ENCODE data around the gene NRP2. TPM values are rescaled to one million over a fixed set of nuclear protein-coding genes. Genes with fewer than 3 reads are reported as not detected.

The NRP2 gene
- total RNA-seq, 4 donors from 2014 or later = 35.1 to 146 (median 63.9) TPM

DNA sequence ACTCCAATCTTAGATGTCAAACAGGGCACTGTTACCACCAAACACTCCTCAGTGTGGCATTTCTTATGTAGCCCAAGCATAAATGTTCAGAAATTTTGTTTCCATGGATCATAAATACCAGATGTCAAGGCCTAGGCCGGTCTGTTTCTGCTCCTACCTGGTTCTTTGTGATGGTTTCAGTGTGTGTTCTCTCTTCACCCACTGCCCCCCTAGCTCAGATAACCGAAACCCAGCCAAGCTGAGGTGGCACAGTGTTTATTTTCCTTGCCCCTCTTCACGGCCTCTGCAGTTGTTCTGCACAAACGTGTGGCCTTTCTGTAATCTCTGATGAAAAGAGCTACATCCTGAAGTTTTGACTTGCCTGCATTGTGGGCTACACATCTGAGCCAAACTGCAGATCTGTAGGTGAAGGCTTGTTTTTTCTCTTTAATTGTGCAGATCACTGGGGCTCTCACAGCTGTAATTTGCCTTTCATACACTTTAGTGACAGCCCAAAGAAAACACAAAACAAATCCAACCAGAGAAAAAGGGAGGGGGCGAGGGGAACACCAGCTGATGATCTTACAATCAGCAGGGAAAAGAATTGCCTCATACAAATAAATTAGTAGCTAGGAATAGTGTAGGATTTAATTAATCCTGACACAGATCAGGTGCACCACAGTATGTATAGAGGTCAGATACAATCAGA is 99.1 kb downstream of the NRP2 start:
- H3K4me1 ChIP-seq = peaks cover 0 to 13% (median 0%) of the 10 kb centered on the region in 4 donors
- TF ChIP-seq EP300 (IDR thresholded peaks at IDR 0.05; ENCODE audit: low read depth) = no peak
- TF ChIP-seq POLR2AphosphoS5 (IDR thresholded peaks at IDR 0.05) = peak in 1 of 3 donors; percentile 13
- no peaks in the 10 kb centered on the region for H3K27me3 ChIP-seq
- DNase-seq = no peak
- peak overlapping the region in 3 of 4 donors; percentile 45 to 86 (median 68) for H3K27ac ChIP-seq
- intact Hi-C loops (cut with DNase I; ENCODE audit: low total_unique reads) (no loop called here), in situ Hi-C loops (cut with MboI; ENCODE audit: low pct_ligation_motif_present in 1 of 4, low pct_unique_long_range_greater_than_20kb in 1 of 4, low sequenced_read_pairs in 3 of 4) (no loop called here)
- WGBS, 2 donors (ENCODE audit: low coverage in 1 of 2) = 71% methylated on average over 2 to 5 of the region's 5 CpGs
- H3K9me3 ChIP-seq = no peaks in the 10 kb centered on the region
- H3K36me3 ChIP-seq = no peaks in the 10 kb centered on the region
- no peak overlapping the region for H3K4me3 ChIP-seq

DNA sequence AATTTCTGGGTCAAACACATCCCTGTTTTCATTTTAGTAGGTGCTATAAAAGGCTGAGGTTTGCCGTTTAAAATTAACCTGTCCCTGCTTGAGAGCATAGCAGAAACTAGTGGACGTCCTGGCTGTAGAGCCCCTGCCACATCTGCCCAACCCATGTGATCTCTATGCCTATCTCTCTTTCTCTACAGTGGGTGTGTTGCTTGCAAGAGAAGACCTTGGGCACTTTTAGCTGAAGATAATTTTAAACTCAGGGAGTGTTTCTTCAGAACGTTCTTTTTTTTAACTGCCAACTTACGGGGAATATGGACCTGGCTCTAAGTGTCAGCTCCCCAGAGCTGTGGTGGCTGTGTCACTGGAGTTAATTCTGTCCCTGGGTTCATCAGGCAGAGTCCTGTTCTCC is 100.6 kb downstream of the NRP2 start:
- in situ Hi-C loops (cut with MboI; ENCODE audit: low pct_ligation_motif_present in 1 of 4, low pct_unique_long_range_greater_than_20kb in 1 of 4, low sequenced_read_pairs in 3 of 4) = no loop called here
- Histone ChIP-seq H3K4me3 (no peak overlapping the region), H3K36me3 (no peaks in the 10 kb centered on the region), H3K27me3 (no peaks in the 10 kb centered on the region), H3K27ac (peak overlapping the region in 2 of 4 donors; percentile 68 to 86), H3K4me1 (peaks cover 0 to 13% (median 0%) of the 10 kb centered on the region in 4 donors), H3K9me3 (no peaks in the 10 kb centered on the region)
- TF ChIP-seq POLR2A (IDR thresholded peaks at IDR 0.05) (no peak), POLR2AphosphoS5 (IDR thresholded peaks at IDR 0.05) (no peak), EP300 (IDR thresholded peaks at IDR 0.05; ENCODE audit: low read depth) (no peak)
- TF ChIP-seq, protein P1, sequence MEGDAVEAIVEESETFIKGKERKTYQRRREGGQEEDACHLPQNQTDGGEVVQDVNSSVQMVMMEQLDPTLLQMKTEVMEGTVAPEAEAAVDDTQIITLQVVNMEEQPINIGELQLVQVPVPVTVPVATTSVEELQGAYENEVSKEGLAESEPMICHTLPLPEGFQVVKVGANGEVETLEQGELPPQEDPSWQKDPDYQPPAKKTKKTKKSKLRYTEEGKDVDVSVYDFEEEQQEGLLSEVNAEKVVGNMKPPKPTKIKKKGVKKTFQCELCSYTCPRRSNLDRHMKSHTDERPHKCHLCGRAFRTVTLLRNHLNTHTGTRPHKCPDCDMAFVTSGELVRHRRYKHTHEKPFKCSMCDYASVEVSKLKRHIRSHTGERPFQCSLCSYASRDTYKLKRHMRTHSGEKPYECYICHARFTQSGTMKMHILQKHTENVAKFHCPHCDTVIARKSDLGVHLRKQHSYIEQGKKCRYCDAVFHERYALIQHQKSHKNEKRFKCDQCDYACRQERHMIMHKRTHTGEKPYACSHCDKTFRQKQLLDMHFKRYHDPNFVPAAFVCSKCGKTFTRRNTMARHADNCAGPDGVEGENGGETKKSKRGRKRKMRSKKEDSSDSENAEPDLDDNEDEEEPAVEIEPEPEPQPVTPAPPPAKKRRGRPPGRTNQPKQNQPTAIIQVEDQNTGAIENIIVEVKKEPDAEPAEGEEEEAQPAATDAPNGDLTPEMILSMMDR (IDR thresholded peaks at IDR 0.05) = no peak
- intact Hi-C loops (cut with DNase I; ENCODE audit: low total_unique reads) = no loop called here
- DNase-seq = no peak
- WGBS, 2 donors (ENCODE audit: low coverage in 1 of 2) = 73 to 94% methylated on average over 3 to 4 of the region's 4 CpGs

DNA sequence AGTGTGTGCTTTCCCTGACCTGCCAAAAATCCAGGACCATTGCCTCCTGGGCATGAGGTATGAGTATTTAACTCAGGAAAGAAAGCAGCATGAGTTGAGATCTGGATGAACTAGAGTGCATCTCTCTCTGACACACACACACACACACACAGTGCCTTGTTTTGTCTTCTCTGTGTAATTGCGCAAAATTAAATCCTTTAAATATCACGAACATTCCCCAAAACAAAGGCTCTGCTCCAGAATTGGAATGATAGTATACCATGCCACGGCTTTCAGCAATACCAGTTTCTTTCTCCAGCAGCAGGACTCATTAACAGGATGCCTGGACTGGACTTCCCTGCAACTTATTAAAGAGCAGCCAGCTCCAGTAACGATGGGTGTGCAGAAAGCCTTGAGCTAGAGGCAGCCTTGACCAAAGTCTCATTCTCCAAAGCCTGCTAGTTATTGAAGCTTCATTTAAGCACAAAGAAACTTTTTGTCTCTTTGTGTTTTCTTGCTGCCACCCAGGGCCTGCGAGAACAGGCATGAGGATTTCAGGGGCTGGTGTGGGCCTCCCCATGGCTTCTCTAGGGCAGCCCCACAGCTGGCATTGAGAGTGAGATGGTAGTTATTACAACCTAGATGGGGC is 101.7 kb downstream of the NRP2 start:
- 75 to 92% methylated on average over 4 to 5 of the region's 5 CpGs for WGBS, 2 donors (ENCODE audit: low coverage in 1 of 2)
- Histone ChIP-seq H3K4me3 (no peak overlapping the region), H3K4me1 (peaks cover 0 to 13% (median 0%) of the 10 kb centered on the region in 4 donors), H3K36me3 (no peaks in the 10 kb centered on the region), H3K9me3 (no peaks in the 10 kb centered on the region), H3K27ac (peak overlapping the region in 2 of 4 donors; percentile 68 to 86), H3K27me3 (no peaks in the 10 kb centered on the region)
- no peak for DNase-seq
- in situ Hi-C loops (cut with MboI; ENCODE audit: low pct_ligation_motif_present in 1 of 4, low pct_unique_long_range_greater_than_20kb in 1 of 4, low sequenced_read_pairs in 3 of 4) (no loop called here), intact Hi-C loops (cut with DNase I; ENCODE audit: low total_unique reads) (no loop called here)
- TF ChIP-seq POLR2AphosphoS5 (IDR thresholded peaks at IDR 0.05) (no peak), EP300 (IDR thresholded peaks at IDR 0.05; ENCODE audit: low read depth) (no peak), POLR2A (IDR thresholded peaks at IDR 0.05) (no peak)
- TF ChIP-seq, protein P1 (IDR thresholded peaks at IDR 0.05) = no peak

DNA sequence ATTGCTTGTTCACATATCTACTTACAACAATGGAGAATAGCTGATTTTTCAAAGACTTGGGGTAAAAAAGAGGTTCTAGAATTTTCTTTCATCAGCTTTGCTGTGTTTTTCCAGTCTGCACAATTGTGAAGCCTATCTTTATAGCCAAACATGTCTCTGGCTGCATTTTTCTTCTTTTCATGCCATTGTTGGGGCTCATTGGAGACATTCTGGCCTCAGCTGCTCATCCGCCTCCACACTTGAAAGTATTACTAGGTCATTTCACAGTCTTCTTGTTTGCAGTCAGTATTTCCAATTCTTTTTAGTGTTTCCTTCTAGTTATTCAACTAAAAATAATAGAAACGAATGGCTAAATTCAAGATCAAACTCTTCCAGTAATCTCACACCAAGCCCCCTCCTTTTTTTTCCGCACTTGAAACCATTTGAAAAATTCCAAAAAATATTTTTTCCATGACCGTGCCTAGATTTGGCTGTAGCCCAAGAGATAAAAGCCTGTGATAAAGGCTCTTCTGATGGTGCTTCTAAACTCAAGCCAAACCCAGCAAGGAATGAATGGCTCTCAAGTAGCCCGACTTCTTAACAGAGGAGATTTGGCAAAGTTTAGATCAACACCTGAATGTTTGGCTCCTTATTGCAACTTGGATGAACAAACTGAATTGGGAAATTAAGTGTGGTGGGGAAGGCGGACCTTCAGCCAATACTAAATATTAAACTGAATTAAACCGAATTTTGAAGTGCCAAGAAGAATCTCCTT is 103.4 kb downstream of the NRP2 start:
- TF ChIP-seq, protein P1 (IDR thresholded peaks at IDR 0.05) = no peak
- no peak for TF ChIP-seq EP300 (IDR thresholded peaks at IDR 0.05; ENCODE audit: low read depth)
- TF ChIP-seq POLR2AphosphoS5 (IDR thresholded peaks at IDR 0.05) = no peak
- TF ChIP-seq POLR2A (IDR thresholded peaks at IDR 0.05) = no peak
- 69 to 74% methylated on average over 7 of the region's 7 CpGs for WGBS, 2 donors (ENCODE audit: low coverage in 1 of 2)
- intact Hi-C loops (cut with DNase I; ENCODE audit: low total_unique reads) = no loop called here
- H3K4me3 ChIP-seq = no peak overlapping the region
- no peaks in the 10 kb centered on the region for H3K27me3 ChIP-seq
- H3K36me3 ChIP-seq = no peaks in the 10 kb centered on the region
- no peak for DNase-seq
- no peaks in the 10 kb centered on the region for H3K9me3 ChIP-seq
- H3K27ac ChIP-seq = peak overlapping the region in 3 of 4 donors; percentile 20 to 87 (median 81)
- in situ Hi-C loops (cut with MboI; ENCODE audit: low pct_ligation_motif_present in 1 of 4, low pct_unique_long_range_greater_than_20kb in 1 of 4, low sequenced_read_pairs in 3 of 4) = no loop called here
- H3K4me1 ChIP-seq = peaks cover 0 to 9% (median 0%) of the 10 kb centered on the region in 4 donors

Data from transverse colon (tissue), 4 donors.